ENCODE data around the gene C11orf68.

The C11orf68 gene

DNA sequence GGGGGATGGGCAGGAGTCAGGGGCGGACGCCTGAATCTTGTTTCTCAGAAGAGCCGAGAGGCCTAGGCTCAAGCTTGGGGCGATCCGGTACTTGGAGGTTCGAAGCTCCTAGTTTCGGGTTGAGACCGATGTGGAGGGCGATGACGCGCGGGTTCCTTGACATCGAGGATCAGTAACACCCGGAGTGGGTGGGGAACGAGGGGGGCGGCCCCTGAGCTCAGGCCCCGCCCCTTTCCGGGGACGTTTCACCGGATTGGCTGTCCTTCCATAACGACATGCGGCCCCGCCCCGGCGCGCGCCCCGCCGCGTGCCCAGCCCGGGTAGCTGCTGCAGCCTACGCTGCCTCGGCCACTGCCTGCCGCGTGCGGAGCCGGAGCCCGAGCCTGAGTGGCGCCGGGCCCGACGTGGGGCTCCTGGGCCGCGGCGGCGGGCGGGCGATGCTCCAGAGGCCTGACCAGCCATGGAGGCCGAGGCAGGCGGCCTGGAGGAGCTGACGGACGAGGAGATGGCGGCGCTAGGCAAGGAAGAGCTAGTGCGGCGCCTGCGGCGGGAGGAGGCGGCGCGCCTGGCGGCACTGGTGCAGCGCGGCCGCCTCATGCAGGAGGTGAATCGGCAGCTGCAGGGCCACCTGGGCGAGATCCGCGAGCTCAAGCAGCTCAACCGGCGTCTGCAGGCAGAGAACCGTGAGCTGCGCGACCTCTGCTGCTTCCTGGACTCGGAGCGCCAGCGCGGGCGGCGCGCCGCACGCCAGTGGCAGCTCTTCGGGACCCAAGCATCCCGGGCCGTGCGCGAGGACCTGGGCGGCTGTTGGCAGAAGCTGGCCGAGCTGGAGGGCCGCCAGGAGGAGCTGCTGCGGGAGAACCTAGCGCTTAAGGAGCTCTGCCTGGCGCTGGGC is 28.3 kb downstream of the C11orf68 start, which contains the start of gene CCDC85B (continued):
- TF ChIP-seq ZNF704 (tag by site-specific recombination; IDR thresholded peaks at IDR 0.05): no peak
- no peak for TF ChIP-seq PRDM10 (tag by site-specific recombination; IDR thresholded peaks at IDR 0.05)
- TF ChIP-seq ZNF600 (tag by site-specific recombination; IDR thresholded peaks at IDR 0.05): 0 out of 2 replicates have a peak, but pooled peaks have one; percentile 9
- TF ChIP-seq ZNF148 (tag by site-specific recombination; IDR thresholded peaks at IDR 0.05; ENCODE audit: borderline replicate concordance): no peak
- no peak for TF ChIP-seq ZBTB1 (tag by site-specific recombination; IDR thresholded peaks at IDR 0.05)
- no peak for TF ChIP-seq ZNF423 (tag by site-specific recombination; IDR thresholded peaks at IDR 0.05)
- TF ChIP-seq ZBTB20 (tag by site-specific recombination; IDR thresholded peaks at IDR 0.05): no peak
- TF ChIP-seq, protein P1, sequence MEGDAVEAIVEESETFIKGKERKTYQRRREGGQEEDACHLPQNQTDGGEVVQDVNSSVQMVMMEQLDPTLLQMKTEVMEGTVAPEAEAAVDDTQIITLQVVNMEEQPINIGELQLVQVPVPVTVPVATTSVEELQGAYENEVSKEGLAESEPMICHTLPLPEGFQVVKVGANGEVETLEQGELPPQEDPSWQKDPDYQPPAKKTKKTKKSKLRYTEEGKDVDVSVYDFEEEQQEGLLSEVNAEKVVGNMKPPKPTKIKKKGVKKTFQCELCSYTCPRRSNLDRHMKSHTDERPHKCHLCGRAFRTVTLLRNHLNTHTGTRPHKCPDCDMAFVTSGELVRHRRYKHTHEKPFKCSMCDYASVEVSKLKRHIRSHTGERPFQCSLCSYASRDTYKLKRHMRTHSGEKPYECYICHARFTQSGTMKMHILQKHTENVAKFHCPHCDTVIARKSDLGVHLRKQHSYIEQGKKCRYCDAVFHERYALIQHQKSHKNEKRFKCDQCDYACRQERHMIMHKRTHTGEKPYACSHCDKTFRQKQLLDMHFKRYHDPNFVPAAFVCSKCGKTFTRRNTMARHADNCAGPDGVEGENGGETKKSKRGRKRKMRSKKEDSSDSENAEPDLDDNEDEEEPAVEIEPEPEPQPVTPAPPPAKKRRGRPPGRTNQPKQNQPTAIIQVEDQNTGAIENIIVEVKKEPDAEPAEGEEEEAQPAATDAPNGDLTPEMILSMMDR (tag by site-specific recombination; IDR thresholded peaks at IDR 0.05): peak; percentile 75
- no peak for TF ChIP-seq HOXA7 (CRISPR knock-in tag; IDR thresholded peaks at IDR 0.05; ENCODE audit: borderline replicate concordance)
- no peak for TF ChIP-seq GFI1B (tag by site-specific recombination; IDR thresholded peaks at IDR 0.05)
- TF ChIP-seq, protein P2, sequence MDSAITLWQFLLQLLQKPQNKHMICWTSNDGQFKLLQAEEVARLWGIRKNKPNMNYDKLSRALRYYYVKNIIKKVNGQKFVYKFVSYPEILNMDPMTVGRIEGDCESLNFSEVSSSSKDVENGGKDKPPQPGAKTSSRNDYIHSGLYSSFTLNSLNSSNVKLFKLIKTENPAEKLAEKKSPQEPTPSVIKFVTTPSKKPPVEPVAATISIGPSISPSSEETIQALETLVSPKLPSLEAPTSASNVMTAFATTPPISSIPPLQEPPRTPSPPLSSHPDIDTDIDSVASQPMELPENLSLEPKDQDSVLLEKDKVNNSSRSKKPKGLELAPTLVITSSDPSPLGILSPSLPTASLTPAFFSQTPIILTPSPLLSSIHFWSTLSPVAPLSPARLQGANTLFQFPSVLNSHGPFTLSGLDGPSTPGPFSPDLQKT (IDR thresholded peaks at IDR 0.05; ENCODE audit: borderline replicate concordance, low read depth, low read length): peak; percentile 52; the same call in 1 of the 2 replicates
- TF ChIP-seq HIC1 (tag by site-specific recombination; IDR thresholded peaks at IDR 0.05): peak; percentile 17; the same call in 1 of the 2 replicates
- TF ChIP-seq ZNF335 (tag by site-specific recombination; conservative IDR thresholded peaks at IDR 0.05): peak; percentile 60
- TF ChIP-seq ZEB2 (tag by site-specific recombination; IDR thresholded peaks at IDR 0.05): no peak
- TF ChIP-seq ZFP41 (tag by site-specific recombination; IDR thresholded peaks at IDR 0.05; ENCODE audit: borderline replicate concordance): no peak
- TF ChIP-seq KLF10 (tag by site-specific recombination; IDR thresholded peaks at IDR 0.05): peak; percentile 51; the same call in 1 of the 2 replicates
- TF ChIP-seq SP3 (tag by site-specific recombination; IDR thresholded peaks at IDR 0.05): peak; percentile 77
- no peak for TF ChIP-seq ZNF624 (tag by site-specific recombination; IDR thresholded peaks at IDR 0.05)
- TF ChIP-seq ZSCAN16 (tag by site-specific recombination; IDR thresholded peaks at IDR 0.05): no peak
- TF ChIP-seq ZNF510 (tag by site-specific recombination; IDR thresholded peaks at IDR 0.05; ENCODE audit: insufficient replicate concordance): no peak
- TF ChIP-seq ZNF768 (tag by site-specific recombination; IDR thresholded peaks at IDR 0.05): no peak
- no peak for TF ChIP-seq ZNF10 (tag by site-specific recombination; IDR thresholded peaks at IDR 0.05)

Measured in HEK293 (cell line).